GM12878 (cell line): ENCODE results near the gene PBLD. TPM values are rescaled to one million over a fixed set of nuclear protein-coding genes. Genes with fewer than 3 reads are reported as not detected.

ENCODE experiments used
- ASH2L ChIP-seq: fragments of 300-600, 200-600 bp; sonication (generic); IDR thresholded peaks from 2 replicates; pipeline ENCODE4 v1.6.1; 2017; ENCODE audit warnings: low read depth, mild to moderate bottlenecking, borderline replicate concordance
- CREM ChIP-seq: IDR thresholded peaks from 2 replicates; pipeline ENCODE4 v1.6.1; 2014; ENCODE audit warnings: antibody characterized with exemption, low read depth
- DPF2 ChIP-seq: fragments of 450-650 bp; IDR thresholded peaks from 2 replicates; pipeline ENCODE4 v1.6.1; 2017; ENCODE audit warnings: mild to moderate bottlenecking
- ELK1 ChIP-seq: IDR thresholded peaks from 2 replicates; pipeline ENCODE4 v1.6.1; 2012; ENCODE audit warnings: low read depth, low read length, improper control_type of control experiment
- EP300 ChIP-seq, 2 experiments: fragments of 150-350 bp in 1 of 2; IDR thresholded peaks; 2 replicates each; pipeline ENCODE4 v1.6.1; 2011 to 2012; ENCODE audit warnings: low read depth in 2 of 2, low read length in 2 of 2, borderline replicate concordance in 1 of 2, improper control_type of control experiment in 1 of 2, inconsistent platforms in 1 of 2; ENCODE audit not compliant: control insufficient read depth in 1 of 2
- ETV6 ChIP-seq, 2 experiments: fragments of 450-650 bp in 1 of 2; IDR thresholded peaks in 1 of 2; conservative IDR thresholded peaks in 1 of 2; 2 replicates each; pipeline ENCODE4 v1.6.1; 2014; ENCODE audit warnings: antibody characterized with exemption in 1 of 2, borderline replicate concordance in 1 of 2, low read depth in 1 of 2, mild to moderate bottlenecking in 1 of 2, moderate library complexity in 1 of 2
- IRF3 ChIP-seq: fragments of 450-650 bp; IDR thresholded peaks from 2 replicates; pipeline ENCODE4 v1.6.1; 2014; ENCODE audit warnings: mild to moderate bottlenecking
- MEF2B ChIP-seq: fragments of 450-650 bp; IDR thresholded peaks from 2 replicates; pipeline ENCODE4 v1.6.1; 2018; ENCODE audit warnings: mild to moderate bottlenecking, moderate library complexity; ENCODE audit not compliant: partially characterized antibody, poor library complexity, severe bottlenecking
- NBN ChIP-seq: fragments of 450-650 bp; IDR thresholded peaks from 2 replicates; pipeline ENCODE4 v1.6.1; 2016
- NR2C1 ChIP-seq: fragments of 450-650 bp; IDR thresholded peaks from 2 replicates; pipeline ENCODE4 v1.6.1; 2017; ENCODE audit warnings: antibody characterized with exemption, mild to moderate bottlenecking, moderate library complexity
- PAX5 ChIP-seq: IDR thresholded peaks from 2 replicates; pipeline ENCODE4 v1.6.1; 2011; ENCODE audit warnings: low read depth, low read length, borderline replicate concordance
- PBX3 ChIP-seq: IDR thresholded peaks from 2 replicates; pipeline ENCODE4 v1.6.1; 2011; ENCODE audit warnings: mild to moderate bottlenecking, low read depth, low read length, moderate library complexity; ENCODE audit not compliant: insufficient replicate concordance
- POLR2AphosphoS2 ChIP-seq: IDR thresholded peaks from 2 replicates; pipeline ENCODE4 v1.6.1; 2011; ENCODE audit warnings: low read depth, mild to moderate bottlenecking, low read length, improper control_type of control experiment, moderate library complexity
- SKIL ChIP-seq: fragments of 450-650 bp; IDR thresholded peaks from 2 replicates; pipeline ENCODE4 v1.6.1; 2017; ENCODE audit warnings: mild to moderate bottlenecking, low read depth, inconsistent platforms; ENCODE audit not compliant: poor library complexity, severe bottlenecking
- SMAD5 ChIP-seq: IDR thresholded peaks from 2 replicates; pipeline ENCODE4 v1.6.1; 2016; ENCODE audit warnings: antibody characterized with exemption, low read depth
- SREBF2 ChIP-seq: IDR thresholded peaks from 2 replicates; pipeline ENCODE4 v1.6.1; 2012; ENCODE audit warnings: mild to moderate bottlenecking, low read length
- ZNF217 ChIP-seq: fragments of 450-650 bp; IDR thresholded peaks from 2 replicates; pipeline ENCODE4 v1.6.1; 2017; ENCODE audit warnings: antibody characterized with exemption, mild to moderate bottlenecking
- ZNF592 ChIP-seq: fragments of 450-650 bp; IDR thresholded peaks from 2 replicates; pipeline ENCODE4 v1.6.1; 2017; ENCODE audit warnings: mild to moderate bottlenecking, moderate library complexity
- polyA plus RNA-seq, 11 experiments: library from polyadenylated mRNA; depleted of rRNA in 4 of 11; unstranded in 6 of 11; stranded (reverse) in 5 of 11; fragments of >200 nt; fragmentation: Nextera tagmentation in 4 of 11; fragmentation: Illumina TruSeq in 1 of 11; extraction: Ambion mirVana in 4 of 11; extraction: Trizol in 1 of 11; gene quantifications; 1 replicate in 1 of 11; 2 replicates in 10 of 11; pipeline versions ENCODE4 v1.2.1 to v1.2.3, GENCODE V29; 2011 to 2016; ENCODE audit warnings: inconsistent platforms in 2 of 11, missing spikeins in 2 of 11, low read depth in 1 of 11
- total RNA-seq, 4 experiments: library from RNA; depleted of rRNA in 3 of 4; stranded (reverse); fragments of >200 nt in 3 of 4; fragmentation: Illumina TruSeq in 1 of 4; extraction: Trizol in 1 of 4; gene quantifications; 2 replicates each; pipeline versions ENCODE4 v1.2.1 to v1.2.3, GENCODE V29; 2013 to 2021

PBLD gene
- total and polyA plus RNA-seq, 10 of the 15 experiments (the other 5 are each of a cell fraction or from before 2014, with no cell fraction given), result 0.68 to 2.8 (median 1.7) TPM

GRCh38 chr10:68331455-68332258, 1.1 kb downstream of the PBLD start, which contains the start of gene HNRNPH3 (continued):
- TF ChIP-seq POLR2AphosphoS2, result peak; percentile 95
- peak; percentile 46; the same call in 1 of the 2 replicates for TF ChIP-seq ASH2L
- TF ChIP-seq MEF2B, result no peak
- TF ChIP-seq NR2C1, result 0 out of 2 replicates have a peak, but pooled peaks have one; percentile 20
- no peak for TF ChIP-seq ETV6 (conservative IDR thresholded peaks at IDR 0.05 in 1 of 2, IDR thresholded peaks at IDR 0.05 in 1 of 2; ENCODE audit: borderline replicate concordance in 1 of 2, low read depth in 1 of 2)
- peak; percentile 90 for TF ChIP-seq NBN
- TF ChIP-seq ZNF592, result no peak
- TF ChIP-seq CREM, result peak; percentile 43
- no peak for TF ChIP-seq SKIL
- peak; percentile 4; the same call in 1 of the 2 replicates for TF ChIP-seq ELK1
- peak; percentile 65; the same call in 1 of the 2 replicates for TF ChIP-seq PAX5
- peak; percentile 56 for TF ChIP-seq PBX3
- 0 out of 2 replicates have a peak, but pooled peaks have one; percentile 21 for TF ChIP-seq SREBF2
- TF ChIP-seq EP300 (IDR thresholded peaks at IDR 0.05; ENCODE audit: borderline replicate concordance in 1 of 2, control insufficient read depth in 1 of 2, low read depth in 2 of 2, low read length in 2 of 2), result peak in 1 of 2 experiments; percentile 37; a peak in 1 of 4 replicates
- peak; percentile 97; the same call in 1 of the 2 replicates for TF ChIP-seq SMAD5
- TF ChIP-seq IRF3, result no peak
- 0 out of 2 replicates have a peak, but pooled peaks have one; percentile 33 for TF ChIP-seq DPF2
- no peak; the same call in 1 of the 2 replicates for TF ChIP-seq ZNF217
